ENCODE results near the gene HOXD12.

HOXD12 gene

DNA sequence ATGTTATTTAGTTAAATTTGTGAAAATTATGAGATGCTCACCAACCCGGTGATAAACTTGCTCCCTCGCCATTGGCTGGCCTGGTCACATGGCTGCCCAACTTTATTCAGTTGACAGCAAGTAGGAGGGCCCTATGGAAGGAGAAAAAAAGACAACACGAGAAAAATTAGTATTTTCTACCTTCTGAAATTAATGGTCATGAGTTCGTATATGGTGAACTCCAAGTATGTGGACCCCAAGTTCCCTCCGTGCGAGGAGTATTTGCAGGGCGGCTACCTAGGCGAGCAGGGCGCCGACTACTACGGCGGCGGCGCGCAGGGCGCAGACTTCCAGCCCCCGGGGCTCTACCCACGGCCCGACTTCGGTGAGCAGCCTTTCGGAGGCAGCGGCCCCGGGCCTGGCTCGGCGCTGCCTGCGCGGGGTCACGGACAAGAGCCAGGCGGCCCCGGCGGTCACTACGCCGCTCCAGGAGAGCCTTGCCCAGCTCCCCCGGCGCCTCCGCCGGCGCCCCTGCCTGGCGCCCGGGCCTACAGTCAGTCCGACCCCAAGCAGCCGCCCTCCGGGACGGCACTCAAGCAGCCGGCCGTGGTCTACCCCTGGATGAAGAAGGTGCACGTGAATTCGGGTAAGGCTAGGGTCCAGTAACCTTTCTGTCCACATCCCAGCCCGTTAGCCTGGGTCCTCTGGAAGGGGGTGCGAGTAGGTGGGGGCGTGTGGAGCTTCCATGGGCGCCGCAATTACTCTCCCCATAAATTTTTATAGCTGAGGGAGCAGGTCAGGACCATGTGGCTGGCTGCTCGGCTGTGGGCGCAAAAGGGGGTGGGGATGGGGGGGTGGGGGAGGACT is 52.1 kb downstream of the HOXD12 start, which contains the start of gene HOXD4:
TSS of gene HOXD4 (plus strand) at position 109 of the 846 bp plus-strand sequence. CDS start at position 193, 84 bp downstream.
- DNase-seq: no peak
